Urothelium cell line (cell line): ENCODE results near the gene MRPS34.
"Not testable (repeated sequence)": the region's sequence is repeated elsewhere in the genome, so short reads cannot be mapped to it uniquely, and the experiment has no call there.

Experiments used
- DNase-seq: peaks from one replicate; pipeline ENCODE4 v3.0.0; 2011; ENCODE audit warnings: low spot score, mixed read lengths
- FAIRE-seq: peaks from 2 replicates; lab custom pipeline; 2011; peaks lifted over from hg19 to GRCh38; lab: Jason Lieb, UNC

The MRPS34 gene

GRCh38 chr16:1757714-1758461 lies 15.0 kb downstream of the MRPS34 start:
- no peak for FAIRE-seq
- DNase-seq, result no peak

- DNase-seq (no peak), FAIRE-seq (no peak)
Measured at GRCh38 chr16:1754204-1754603, 18.7 kb downstream of the MRPS34 start.

GRCh38 chr16:1752853-1753252 lies 20.1 kb downstream of the MRPS34 start:
- DNase-seq, result no peak
- no peak for FAIRE-seq

- no peak for FAIRE-seq
- no peak for DNase-seq
Measured at GRCh38 chr16:1751946-1752345, 21.0 kb downstream of the MRPS34 start.

GRCh38 chr16:1749152-1750117 lies 23.5 kb downstream of the MRPS34 start:
- DNase-seq, result no peak
- FAIRE-seq, result no peak

GRCh38 chr16:1747934-1748333 lies 25.0 kb downstream of the MRPS34 start:
- no peak for FAIRE-seq
- DNase-seq, result no peak

GRCh38 chr16:1746693-1747195 lies 26.2 kb downstream of the MRPS34 start:
- FAIRE-seq, result no peak

GRCh38 chr16:1745900-1746692 lies 26.8 kb downstream of the MRPS34 start:
- FAIRE-seq (peak; percentile 40), DNase-seq (peak; percentile 95)

More at GRCh38 chr16:1746693-1747195, 26.2 kb downstream of the MRPS34 start:
- no peak for DNase-seq

GRCh38 chr16:1745181-1745899 lies 27.6 kb downstream of the MRPS34 start:
- FAIRE-seq, result no peak
- peak; percentile 62 for DNase-seq

- DNase-seq, result no peak
- FAIRE-seq, result no peak
Measured at GRCh38 chr16:1744338-1744840, 28.5 kb downstream of the MRPS34 start.

- DNase-seq (no peak), FAIRE-seq (peak; percentile 67)
Measured at GRCh38 chr16:1743376-1744337, 29.3 kb downstream of the MRPS34 start.

- no peak for DNase-seq
- FAIRE-seq, result no peak
Measured at GRCh38 chr16:1741553-1742165, 31.3 kb downstream of the MRPS34 start.

- FAIRE-seq (no peak), DNase-seq (no peak)
Measured at GRCh38 chr16:1740781-1741490, 32.0 kb downstream of the MRPS34 start.

- FAIRE-seq, result peak; percentile 74
- DNase-seq, result no peak
Measured at GRCh38 chr16:1740234-1740633, 32.7 kb downstream of the MRPS34 start.

GRCh38 chr16:1734816-1735215 lies 38.1 kb downstream of the MRPS34 start:
- DNase-seq (no peak), FAIRE-seq (no peak)

- DNase-seq (no peak), FAIRE-seq (no peak)
Measured at GRCh38 chr16:1734123-1734522, 38.8 kb downstream of the MRPS34 start.

GRCh38 chr16:1732551-1732987 lies 40.4 kb downstream of the MRPS34 start:
- not testable (repeated sequence) for FAIRE-seq, DNase-seq

- no peak for DNase-seq
- FAIRE-seq, result no peak
Measured at GRCh38 chr16:1732071-1732470, 40.9 kb downstream of the MRPS34 start.
